HG02642 (cell line): ENCODE data around the gene SCRT2.
"Not testable (repeated sequence)": the region's sequence is repeated elsewhere in the genome, so short reads cannot be mapped to it uniquely, and the experiment has no call there.

Source experiments
- ATAC-seq: cut with Tn5 transposase; IDR thresholded peaks from one replicate; pipeline ENCODE4 v1.9.1; 2021; ENCODE audit warnings: mild to moderate bottlenecking; ENCODE audit not compliant: unreplicated experiment, poor library complexity

Gene SCRT2

GRCh38 chr20:703006-703405 lies 27.4 kb upstream of the SCRT2 start:
- ATAC-seq: no peak

DNA sequence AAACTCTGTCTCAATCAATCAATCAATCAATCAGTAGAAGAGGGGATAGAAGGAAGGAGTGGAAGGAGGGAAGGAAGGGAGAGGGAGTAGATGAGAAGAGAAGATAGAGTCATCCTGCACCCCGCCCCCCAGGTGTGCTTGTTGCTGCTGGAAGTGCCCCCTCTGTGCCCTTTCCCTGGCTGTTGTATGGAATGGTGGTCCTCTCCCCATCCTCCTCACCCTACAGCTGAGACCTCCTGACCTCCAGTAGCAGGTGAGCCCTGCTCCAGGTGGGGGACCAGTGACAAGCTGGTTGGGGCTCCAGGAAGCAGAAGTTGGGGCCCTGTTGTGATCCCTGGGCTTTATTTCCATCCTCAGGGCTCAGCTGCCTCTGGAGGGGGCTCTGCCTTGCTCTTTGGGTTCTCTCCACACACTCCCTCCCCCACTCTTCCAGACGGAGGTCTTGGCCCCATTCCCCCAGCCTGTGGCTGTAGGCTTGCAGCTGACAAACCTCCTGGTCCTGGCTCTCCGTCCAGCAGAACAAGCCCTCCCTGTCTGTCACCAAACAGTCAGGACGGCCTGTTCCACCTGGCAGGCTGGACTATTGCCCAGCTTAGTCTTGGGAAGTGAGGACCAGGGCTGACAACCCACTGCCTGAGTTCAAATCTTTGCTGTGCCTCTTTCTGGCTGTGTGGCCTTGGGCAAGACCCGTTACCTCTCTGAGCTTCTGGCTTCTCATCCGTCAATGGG lies 26.0 kb upstream of the SCRT2 start:
- no peak for ATAC-seq

- no peak for ATAC-seq
These were observed 24.3 kb upstream of the SCRT2 start for GRCh38 chr20:699811-700338.

DNA sequence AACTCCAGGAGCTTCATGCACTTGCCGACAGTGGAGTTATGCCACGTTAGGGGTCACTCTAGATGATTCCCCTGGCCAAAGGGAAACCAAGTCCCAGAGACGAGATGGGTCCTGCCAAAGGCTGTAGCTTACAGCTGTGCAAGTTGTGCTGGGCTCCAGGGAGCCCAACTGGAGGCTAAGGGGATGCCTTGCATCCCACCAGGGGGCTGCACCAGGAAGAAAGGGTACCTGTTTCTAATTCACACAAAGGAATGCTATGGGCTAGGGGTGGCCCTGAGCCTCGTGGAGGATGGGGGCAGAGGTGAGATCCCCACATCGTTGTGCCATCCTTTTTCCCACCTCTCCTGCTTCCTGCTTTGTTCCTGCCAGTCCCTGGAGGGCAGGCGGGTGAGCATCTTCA lies 23.7 kb upstream of the SCRT2 start:
- ATAC-seq: no peak

DNA sequence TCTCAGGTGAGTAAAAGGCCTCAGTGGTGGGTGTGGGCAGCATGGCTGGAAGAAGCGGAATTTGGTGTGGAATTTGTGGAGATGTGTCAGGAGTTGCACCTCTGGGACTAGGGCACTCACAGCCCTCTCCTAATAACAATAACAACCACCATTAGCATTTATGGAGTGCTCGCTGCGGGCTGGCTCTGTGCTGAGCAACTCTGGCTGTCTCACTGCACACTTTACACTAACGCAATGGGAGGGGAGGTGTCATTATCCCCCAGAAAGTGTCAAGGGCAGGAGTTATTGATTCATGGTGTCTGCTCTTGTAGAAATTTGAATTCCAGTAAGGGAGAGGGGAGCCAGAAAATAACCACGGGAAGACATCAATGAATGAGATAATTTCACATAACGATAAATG lies 22.7 kb upstream of the SCRT2 start:
- ATAC-seq: no peak

- ATAC-seq: no peak
These were observed 22.2 kb upstream of the SCRT2 start for GRCh38 chr20:697826-698225.

DNA sequence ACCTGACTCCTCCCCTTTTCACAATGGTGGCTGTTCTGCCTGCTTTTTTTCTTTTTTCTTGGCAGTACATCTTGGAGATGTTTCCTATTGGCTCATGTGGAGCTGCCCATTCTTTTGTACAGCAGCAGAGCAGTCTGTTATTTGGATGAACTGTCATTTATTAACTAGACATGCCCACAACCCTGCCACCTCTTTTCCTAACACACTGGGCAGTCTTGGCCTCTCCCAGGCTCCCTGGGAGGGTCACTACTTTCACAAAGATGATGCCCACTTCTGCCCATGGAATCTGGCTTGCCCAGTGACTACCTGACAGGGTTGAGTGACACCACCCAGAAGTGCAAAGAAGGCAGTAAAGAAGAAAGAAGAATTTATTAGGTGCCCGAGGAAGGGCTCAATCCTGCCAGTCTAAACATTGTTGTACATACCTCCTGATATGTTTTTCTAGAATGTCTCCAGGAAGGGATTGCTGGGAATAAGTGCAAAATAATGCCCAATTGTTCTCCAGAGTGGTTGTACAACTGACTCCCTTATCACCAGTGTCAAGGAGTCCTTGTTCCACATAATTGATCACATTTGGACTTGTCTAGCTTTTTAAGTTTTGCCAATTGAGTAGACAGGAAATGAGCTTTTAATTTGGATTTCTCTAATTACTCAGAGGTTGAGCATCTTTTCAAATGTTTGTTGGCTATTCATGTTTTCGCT lies 19.7 kb upstream of the SCRT2 start:
- ATAC-seq: no peak

DNA sequence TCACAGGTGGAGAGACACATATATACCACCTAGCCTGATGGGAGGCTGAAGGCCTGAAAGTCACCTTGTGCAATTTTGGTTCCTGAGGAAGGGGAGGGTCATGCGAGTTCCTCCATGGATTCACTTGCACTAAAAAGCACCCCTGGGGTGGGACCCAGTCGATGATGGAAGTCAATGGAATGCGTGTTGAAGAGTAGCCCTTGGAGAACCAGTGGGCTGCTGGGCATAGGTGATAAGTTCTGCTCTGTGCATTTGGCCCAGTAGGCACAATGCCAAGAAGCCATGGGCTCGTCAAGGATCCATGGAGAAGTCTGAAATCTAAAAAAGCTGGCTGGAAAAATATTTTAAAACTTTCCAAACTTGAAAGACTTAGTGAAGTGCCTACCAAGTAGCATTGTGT lies 18.9 kb upstream of the SCRT2 start:
- ATAC-seq: no peak

GRCh38 chr20:693786-694185 lies 18.2 kb upstream of the SCRT2 start:
- not testable (repeated sequence) for ATAC-seq

DNA sequence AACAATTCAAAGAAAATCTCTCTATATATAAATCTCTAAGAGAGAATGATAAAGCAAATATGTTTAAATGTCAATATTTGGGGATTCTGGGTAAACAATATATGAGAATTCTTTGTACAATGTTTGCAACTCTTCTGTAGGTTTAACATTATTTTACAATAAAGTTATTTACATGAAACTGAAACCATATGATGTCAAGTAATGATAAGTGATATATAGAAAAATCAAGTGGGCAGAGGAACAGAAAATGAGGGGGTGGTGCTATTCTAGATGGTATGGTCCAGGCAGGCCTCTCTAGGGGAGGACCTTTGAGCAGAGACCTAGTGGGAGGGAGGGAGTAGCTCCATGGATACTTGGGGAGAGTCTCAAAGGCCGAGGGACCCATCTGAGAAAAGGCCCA lies 16.4 kb upstream of the SCRT2 start:
- ATAC-seq: no peak

DNA sequence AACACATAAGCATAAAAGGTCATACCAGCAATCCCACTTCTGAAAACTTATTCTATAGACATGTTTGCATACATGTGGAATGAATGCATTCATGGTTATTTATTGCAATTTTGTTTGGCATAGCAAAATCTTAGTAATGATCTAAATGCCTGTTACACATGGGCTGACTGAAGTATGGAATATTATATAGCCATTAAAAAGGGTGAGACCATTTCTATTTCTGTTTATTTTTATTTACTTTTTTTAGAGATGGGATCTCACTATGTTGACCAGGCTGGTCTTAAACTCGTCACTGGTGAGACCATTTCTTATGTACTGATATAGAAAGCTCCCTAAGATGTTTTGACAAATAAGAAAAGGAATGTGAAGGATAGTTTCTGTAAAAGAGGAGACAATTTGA lies 14.3 kb upstream of the SCRT2 start:
- ATAC-seq: no peak

GRCh38 chr20:689348-689747 lies 13.7 kb upstream of the SCRT2 start:
- ATAC-seq: no peak

DNA sequence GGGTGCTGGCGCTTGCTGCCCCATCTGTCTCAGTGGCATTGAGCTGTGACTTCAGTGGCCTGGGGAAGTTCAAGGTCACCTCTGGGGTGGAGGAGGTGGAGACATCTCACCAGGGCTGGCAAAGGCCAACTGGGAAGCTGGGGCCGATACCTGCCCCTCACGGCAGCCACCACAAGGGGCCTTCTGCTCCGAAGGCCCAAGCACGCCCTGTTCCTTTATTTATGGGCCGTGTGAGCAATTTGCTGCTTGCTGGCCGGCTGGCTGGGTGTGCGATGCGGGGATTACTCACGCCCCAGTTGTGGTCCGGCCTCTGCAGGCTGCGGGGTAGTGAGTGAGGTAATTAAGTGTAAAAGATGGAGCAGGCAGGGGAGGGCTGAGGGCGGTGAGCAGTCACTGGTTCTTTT lies 13.2 kb upstream of the SCRT2 start:
- ATAC-seq: no peak

- no peak for ATAC-seq
These were observed 12.0 kb upstream of the SCRT2 start for GRCh38 chr20:687468-688203.

DNA sequence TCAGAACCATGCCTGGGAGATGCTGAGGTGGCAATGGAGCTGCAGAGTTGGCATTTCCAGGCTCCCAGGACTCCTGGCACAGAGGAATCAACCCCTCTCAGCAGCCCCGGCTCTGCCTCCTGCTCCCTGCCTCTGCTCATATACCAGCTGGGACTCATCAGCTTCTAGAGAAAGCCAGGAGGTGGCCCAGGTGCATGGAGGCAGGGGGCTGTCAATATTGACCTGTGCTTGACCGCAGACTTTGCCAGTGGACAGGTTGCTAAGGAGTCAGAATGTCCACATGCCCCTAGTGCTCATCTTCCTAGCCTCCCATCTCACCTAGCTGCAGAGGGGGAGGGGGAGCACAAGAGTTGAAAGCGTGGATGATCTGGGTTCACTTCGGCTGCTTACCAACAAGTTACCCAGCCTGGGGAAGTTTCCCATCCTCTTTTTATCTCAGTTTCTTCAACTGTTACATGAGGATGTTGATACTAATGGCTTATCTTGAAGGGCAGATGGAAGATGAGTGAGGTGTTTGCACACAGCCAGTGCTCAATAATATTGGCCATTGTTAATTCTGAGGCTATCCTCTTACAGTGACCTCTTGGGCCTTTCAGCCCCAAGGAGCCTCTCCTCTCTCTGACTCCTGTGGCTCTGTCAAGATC lies 9.2 kb upstream of the SCRT2 start:
- ATAC-seq: no peak

GRCh38 chr20:682123-682522 lies 6.5 kb upstream of the SCRT2 start:
- no peak for ATAC-seq

- no peak for ATAC-seq
These were observed 5.1 kb upstream of the SCRT2 start for GRCh38 chr20:680638-681187.

DNA sequence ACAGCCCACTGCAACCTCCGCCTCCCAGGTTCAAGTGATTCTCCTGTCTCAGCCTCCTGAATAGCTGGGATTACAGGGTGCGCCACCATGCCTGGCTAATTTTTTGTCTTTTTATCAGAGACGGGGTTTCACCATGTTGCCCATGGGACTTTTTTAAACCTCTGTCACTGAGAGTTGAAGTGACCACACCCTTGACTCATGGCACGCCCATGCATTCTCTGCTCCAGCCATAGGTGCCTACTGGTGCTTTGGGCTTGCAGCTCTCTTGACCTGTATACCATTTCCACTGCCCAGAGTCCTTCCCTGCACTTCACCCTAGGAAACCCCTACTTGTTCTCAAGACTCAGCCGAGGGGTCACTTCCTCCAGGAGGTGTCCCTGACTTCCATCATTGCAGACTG lies 2.4 kb upstream of the SCRT2 start:
- no peak for ATAC-seq

- ATAC-seq: no peak
These were observed 1.4 kb upstream of the SCRT2 start for GRCh38 chr20:676967-677366.

DNA sequence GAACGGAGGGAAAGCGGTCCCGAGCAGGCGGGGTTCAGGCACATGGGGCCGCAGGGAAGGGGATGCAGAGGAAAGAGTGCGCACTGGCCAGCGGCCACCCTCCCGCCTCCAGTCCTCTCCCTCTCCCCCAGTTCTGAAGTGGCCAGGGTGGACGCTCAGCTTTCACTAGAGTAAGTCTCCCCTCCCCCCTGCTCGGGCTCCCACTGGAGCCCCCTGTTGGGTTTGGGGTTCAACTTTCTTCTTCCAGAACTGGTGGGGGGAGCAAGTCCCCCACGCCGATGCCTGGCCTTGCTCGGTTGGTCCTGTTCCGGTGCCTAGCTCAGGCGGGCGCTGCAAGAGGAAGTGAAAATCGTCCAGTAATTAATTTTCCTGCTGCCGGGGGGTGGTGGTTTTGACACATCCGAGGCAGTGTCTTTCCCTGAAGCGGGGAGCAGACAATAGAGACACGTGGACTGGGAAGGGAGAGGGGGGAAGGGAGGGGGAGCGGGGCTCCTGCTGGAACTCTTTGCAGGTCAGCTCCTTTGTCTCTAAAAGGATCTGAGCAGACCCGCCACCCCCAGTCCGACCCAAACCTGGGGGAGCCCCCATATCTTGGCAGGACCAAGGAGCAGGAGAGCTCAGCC lies 824 bp upstream of the SCRT2 start:
- ATAC-seq: no peak
